HTR-8/SVneo (cell line): ENCODE measurements around the gene SPATS2L.
A peak's percentile ranks its signal among the peaks of the same experiment; 100 is the strongest.

Source experiments
- DNase-seq: peaks from one replicate; pipeline ENCODE4 v3.0.0; 2011; ENCODE audit warnings: low spot score, mixed read lengths; ENCODE audit not compliant: insufficient read length
- FAIRE-seq: peaks from 2 replicates; lab custom pipeline; 2011; peaks lifted over from hg19 to GRCh38; lab: Jason Lieb, UNC

The SPATS2L gene, protein sequence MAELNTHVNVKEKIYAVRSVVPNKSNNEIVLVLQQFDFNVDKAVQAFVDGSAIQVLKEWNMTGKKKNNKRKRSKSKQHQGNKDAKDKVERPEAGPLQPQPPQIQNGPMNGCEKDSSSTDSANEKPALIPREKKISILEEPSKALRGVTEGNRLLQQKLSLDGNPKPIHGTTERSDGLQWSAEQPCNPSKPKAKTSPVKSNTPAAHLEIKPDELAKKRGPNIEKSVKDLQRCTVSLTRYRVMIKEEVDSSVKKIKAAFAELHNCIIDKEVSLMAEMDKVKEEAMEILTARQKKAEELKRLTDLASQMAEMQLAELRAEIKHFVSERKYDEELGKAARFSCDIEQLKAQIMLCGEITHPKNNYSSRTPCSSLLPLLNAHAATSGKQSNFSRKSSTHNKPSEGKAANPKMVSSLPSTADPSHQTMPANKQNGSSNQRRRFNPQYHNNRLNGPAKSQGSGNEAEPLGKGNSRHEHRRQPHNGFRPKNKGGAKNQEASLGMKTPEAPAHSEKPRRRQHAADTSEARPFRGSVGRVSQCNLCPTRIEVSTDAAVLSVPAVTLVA

DNA sequence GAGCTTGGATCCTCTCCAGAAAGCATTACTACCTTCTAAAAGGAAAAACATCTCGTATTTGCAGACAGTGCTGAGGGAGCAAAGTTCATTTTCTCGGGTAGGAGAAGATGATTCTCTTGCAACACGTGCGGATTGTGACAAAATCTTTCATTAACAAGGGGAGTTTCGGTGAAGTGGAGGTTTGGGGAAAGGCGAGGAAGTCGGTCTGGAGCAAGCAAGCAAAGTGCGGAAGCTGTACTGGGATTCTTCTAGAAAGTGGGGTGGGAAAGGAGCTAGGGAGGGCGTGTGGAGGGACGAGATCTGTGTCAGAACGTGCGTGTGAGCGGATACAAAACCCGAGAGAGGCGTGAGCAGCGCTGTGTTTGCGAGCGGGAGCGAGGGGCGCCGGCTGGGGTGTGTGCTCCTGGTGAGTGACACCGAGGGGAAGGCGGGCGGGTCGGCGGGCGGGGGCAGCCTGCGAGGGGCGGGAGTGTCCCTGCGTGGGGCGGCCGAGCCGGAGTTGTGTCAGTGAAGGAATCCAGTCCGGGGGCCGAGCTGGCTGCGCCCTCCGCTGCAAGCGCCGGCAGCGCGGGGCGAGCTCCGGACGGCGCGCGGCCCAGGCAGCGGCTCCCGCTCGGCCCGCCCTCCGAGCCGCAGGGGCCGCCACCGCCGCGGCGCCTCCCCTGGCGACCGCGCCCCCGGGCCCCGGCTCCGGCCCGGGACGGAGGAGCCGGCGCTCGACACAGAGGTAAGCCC is at the start of gene SPATS2L:
Gene SPATS2L, plus strand, starts transcription at position 498 of the 735 bp plus-strand sequence. CDS start 82,552 bp downstream, outside the sequence.
- FAIRE-seq, result peak; percentile 62
- peak; percentile 54 for DNase-seq

DNA sequence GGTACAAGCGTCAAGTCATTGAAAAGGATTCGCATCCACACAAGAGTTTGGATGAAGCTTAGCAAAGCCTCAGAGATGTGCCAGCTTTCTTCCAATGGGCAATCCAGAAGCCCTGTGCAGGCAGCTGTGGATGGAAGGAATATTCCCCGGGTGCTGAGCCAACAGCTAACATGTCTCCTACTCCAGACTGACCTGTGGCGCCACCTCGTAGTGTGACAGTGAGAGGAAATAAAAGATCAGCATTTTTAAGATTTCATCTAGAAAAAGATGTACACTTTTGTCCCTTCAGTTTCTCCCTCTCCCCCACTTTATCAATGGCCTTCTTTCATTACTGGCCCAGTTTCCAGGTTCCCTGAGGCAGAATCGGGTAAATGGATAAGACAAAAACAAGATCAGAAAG is 48.9 kb upstream of the SPATS2L start:
- DNase-seq (no peak), FAIRE-seq (no peak)

DNA sequence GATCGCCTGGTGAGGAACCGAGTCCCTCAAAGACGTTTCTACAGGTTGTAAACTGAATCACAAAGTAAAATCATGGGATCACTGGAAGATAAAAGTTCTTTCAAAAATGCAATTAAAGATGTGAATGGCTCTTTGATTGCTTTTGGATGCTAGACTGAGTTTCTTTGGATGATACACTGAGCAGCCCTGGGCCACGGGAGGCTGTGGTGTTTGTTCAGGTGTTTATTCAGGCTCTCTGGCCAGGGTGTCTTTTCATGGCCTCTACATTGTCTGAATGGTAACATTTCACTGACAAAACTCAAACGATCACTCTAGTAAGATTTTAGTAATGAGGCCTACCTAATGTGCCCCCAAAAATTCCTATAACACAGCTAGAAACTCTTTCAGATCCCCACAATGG is 48.4 kb upstream of the SPATS2L start:
- no peak for FAIRE-seq
- no peak for DNase-seq

DNA sequence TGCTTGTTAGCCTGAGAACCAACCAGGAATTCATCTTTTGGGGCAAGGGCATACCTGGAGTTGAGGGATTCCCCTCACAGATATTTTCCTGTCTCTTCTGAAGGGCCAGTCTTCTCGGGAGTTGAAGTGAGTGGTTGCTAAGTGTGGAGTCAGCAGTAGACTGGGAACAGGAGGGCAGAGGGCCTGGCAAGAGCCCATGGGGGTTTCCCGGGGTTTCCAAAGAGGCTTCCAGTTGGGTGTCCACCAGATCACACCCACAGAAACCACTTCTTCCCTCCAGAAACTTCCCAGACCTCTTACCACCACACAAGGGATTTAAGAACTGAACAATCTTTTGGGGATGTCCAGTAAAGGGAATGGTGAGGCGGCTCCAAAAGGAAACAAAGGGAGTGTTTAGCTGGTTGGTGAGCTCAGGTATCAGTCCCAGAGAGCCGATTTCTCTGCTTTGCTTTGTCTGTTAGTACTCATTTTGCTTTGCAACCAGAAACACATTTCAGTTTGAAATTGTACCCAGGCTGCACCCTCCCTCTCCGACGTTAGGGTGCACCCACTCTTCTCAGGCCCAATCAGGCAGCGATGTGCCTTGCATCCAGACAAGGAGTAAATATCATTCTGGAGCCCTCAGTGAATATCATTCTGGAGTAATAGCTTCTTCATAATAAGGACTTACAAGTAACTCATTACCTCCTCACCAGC is 47.5 kb upstream of the SPATS2L start:
- no peak for FAIRE-seq
- DNase-seq, result no peak

DNA sequence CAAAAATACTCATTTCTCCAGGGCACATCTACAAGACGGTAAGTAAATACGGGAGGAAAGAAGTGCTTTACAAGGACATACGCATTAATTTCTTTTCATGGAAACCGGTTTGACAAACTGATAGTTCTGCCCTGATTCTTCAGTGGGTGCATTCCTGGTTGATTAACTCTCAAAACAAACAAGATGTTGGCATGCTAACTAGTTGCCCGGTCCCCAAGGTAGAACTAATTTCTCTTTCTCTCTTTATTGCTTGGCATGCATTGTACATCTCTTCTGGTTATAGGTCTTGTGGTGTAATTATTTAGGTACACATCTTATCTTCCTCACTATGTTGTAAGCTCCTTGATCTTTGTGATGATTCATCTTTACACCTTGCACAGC is 46.9 kb upstream of the SPATS2L start:
- FAIRE-seq (no peak), DNase-seq (no peak)

DNA sequence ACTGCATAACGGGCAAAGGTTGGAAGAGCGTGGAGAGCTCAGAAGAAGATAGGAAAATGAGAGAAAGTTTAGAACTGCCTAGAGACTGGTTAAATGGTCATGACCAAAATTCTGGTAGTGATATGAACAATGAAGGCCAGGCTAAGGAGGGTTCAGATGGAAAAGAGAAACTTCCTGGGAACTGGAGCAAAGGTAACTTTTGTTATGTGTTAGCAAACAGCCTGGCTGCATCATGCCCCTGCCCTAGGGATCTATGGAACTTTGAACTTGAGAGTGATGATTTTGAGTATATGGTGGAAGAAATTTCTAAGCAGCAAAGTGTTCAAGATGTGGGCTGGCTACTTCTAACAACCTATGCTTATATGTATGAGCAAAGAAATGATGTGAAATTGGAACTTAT is 44.4 kb upstream of the SPATS2L start:
- FAIRE-seq (no peak), DNase-seq (no peak)

DNA sequence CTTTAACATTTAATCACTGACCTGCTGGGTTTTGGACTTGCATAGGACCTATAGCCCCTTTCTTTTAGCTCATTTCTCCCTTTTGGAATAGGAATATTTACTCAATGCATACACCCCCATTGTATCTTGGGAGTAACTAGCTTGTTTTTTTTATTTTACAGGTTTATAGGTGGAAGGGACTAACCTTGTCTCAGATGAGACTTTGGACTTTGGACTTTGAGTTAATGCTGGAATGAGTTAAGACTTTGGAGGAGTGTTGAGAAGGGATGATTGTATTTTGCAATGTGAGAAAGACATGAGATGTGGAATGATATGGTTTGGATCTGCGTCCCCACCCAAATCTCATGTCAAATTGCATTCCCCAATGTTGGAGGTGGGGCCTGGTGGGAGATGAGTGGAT is 43.2 kb upstream of the SPATS2L start:
- DNase-seq (no peak), FAIRE-seq (no peak)

DNA sequence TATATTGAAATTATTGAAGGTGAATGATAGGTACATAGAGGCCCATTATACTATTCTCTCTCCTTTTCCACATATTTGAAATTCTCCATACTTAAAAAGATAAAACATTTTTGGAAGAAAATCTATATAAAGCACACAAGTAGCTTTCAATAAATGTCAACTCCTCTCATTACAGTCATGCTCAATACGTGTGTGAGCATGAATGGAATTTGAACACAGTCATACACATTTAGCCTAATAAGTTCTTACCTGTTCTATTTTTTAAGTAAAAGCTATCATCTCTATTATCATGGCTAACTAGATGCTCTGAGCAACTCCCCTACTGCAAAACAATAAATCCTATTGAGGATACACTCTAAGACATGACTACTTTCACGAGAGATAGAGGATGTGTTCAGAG is 41.9 kb upstream of the SPATS2L start:
- DNase-seq (no peak), FAIRE-seq (no peak)

DNA sequence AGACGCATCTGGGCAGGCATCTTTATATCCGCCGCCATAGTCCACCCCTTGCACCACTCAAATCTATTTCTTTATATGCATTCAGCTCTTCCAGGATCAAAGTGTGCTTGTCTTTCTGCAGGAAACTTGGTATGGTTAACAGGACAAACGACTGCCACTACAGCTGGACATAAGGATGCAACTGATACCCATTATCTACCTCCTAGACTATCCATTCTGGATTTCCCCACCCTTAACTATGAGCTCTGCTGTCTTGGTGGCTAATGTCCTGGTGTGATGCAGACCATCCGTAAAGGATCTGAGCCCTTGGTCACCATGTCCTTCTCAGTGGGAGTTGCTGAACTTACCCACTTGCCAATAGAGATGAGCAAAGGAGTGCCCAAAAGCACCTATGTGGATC is 40.1 kb upstream of the SPATS2L start:
- FAIRE-seq (no peak), DNase-seq (no peak)

DNA sequence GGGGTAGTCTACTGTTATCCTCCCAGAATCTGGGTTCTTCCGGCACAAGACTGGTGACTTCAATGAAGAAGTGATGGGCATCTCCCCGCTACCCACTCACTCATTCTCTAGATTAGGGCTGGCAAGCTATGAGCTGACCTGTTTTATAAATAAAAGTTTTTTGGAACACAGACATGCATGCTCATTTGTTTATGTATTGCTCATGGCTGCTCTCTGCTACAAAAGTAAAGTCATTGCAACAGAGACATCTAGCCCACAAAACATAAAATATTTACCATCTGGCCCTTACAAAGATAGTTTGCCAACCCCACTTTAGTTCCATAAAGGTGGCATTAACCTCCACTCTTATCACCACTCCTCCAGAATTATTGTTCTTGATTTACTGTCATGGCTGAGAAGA is 39.1 kb upstream of the SPATS2L start:
- no peak for FAIRE-seq
- no peak for DNase-seq

DNA sequence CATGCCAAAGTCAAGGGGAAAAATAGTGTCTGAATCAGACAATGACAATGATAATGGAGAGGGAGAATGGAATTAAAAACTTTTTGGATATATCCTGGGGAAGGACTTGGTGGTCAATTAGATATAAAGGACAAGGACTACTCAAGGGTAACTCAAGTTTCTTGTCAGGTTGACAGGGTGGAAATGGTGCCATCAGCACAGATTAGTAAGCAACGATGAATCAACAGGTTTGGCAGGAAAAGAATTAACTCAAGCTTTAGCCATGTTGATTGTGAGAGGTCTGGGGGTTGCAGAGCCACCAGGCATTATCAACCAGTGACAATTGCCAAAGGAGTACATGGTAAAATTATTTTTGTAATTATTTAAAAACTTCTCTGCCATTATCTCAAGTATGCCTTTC is 35.8 kb upstream of the SPATS2L start:
- no peak for DNase-seq
- no peak for FAIRE-seq

DNA sequence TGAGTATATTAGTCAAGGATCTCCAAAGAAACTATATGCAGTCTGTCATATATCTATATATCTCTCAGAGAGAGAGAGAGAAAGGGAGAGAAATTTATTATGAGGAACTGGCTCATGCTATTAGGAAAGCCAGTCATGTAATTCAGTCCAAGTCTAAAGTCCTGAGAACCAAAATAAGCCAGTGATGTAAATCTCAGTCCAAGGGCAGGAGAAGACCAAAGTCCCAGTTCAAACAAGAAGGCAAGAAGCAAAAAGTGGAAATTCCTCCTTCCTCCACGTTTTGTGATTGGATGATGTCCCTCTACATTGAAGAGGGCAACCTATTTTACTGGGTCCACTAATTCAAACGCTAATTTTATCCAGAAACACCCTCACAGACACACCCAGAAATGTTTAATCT is 34.2 kb upstream of the SPATS2L start:
- DNase-seq (no peak), FAIRE-seq (no peak)

DNA sequence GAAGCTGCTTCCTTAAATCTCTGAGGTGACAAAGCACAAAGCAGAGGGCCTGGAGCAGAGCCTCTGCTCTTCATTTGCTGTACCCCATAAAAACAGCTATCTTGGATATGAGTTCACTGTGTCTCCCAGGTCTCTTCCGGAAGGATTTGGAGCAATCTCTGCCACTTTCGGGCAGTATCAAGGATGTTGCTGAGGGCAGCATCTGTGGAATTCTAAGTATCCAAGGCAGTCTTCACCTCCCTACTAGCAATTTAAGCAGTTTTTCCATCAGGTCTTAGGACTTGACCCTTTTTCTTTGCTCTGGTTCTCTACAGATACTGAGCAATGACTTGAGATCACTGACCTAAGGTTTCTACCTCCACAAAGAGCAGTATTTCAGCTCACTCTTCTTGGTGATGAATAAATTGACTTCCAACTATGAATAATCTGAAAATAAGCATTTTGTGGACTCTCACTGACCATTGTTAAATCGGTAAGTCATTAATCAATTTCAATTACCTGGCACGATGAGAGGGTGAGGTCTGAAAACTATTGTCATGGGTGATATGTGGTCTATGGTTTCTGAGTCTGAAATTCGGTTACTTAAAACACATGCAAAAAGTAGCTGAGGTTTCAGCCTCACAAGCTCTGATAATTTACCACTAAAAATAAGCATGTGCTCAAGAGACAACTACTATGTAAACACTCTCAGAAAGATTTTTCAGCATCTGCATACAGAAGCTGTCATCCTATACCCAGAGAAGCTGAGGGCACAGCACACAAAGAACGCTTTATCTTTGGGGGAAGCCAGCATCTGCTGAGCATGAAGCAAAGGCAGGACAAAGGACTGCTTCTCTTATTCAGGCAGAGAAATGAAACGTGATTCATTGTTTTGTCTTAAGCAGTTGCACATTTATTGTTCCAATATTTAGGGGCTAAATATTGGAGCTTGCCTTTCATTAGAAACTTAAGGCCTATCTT is 32.1 kb upstream of the SPATS2L start:
- FAIRE-seq (no peak), DNase-seq (no peak)

DNA sequence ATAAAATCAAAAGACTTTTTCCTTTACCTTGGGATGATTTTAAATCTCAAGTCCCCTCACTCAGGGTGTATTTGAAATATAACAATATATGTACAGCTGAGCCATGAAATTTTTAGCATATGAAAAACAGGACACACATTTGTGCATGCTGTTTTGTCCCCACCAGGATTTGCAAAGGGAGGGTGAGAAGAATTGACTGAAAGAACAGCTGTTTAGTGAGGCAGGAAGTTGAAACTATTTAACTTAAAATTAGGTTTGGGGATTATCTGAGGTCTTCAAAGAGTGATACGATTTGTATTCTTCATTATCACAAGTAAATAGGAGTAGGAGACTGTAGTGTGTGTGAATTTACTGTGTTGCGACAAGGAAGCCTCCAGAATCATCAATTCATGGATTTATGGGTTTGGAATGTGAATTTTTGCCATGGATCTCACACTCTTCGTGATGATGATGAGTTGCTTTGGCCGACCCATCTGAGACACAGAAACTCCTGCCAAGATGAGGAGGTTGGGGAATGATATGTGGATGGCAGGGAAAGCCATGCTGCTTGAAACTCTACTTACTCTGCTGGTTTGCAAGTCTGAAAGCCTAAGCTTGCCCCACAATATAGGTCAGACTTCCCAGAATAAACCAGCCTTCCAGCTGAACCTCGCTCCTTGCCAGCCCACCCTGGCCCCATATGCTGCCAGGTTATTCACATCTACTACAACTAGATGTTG is 31.0 kb upstream of the SPATS2L start:
- DNase-seq, result no peak
- no peak for FAIRE-seq

DNA sequence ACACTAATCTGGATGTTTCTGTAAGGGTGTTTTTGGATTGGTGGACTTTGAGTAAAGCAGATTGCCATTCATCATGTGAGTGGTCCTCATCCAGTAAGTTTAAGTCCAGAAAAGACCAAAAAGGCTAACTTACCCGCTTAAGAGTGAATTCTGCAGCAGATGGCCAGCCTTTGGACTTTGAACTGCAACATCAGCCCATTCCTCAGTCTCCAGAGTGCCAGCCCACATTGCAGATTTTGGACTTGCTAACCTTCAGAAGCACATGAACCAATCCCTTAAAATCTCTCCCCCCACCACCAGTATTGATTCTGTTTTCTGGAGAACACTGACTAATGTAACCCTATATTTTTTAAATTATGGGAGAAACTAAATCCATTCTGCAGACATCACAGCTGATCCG is 30.0 kb upstream of the SPATS2L start:
- no peak for DNase-seq
- no peak for FAIRE-seq

DNA sequence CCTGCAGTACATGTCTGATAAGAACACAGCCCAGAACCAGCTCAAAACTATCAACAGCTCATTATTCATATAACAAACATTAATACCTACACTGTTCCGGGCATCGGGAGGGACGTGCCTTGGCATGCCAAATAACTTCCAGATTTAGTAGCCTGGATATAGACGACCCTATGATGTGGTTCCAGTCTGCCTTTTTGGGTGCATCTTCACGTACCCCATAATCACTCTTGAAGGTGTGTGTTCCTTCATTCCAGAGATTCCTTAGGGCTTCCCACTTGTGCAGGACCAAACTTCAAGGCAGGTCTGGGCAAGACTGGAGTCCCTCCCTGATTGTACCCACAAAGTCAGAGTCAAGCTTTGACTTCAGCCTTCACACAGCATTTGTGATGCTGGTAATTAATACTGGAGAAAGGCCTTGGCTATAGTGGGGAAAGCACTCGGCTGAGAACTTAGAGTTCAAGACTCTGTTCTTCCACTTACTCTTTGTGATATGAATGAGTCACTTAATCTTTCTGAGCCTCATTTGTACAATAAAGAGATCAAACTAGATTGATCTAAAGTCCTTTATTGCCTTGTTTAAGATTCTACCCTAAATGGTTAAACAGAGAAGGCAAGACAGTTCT is 27.7 kb upstream of the SPATS2L start:
- DNase-seq (no peak), FAIRE-seq (no peak)

DNA sequence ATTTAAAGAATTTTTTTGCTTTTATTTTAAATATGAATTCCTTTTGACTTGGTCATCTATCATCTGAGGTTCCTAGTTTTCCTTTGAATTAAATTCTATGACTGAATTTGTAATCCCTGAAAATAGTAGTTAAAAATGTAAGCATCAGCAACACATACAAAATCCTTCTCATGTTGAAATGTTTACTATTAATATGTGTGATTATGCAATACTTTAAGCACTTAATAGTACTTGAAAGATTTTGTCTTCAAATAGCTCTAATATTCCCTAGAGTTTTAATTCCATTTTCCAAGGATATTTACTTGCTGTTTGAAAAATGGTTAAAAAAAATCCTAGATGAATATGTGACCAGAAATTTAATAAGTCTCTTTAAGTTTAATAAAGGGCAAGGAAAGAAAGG is 26.6 kb upstream of the SPATS2L start:
- DNase-seq, result no peak
- FAIRE-seq, result no peak

DNA sequence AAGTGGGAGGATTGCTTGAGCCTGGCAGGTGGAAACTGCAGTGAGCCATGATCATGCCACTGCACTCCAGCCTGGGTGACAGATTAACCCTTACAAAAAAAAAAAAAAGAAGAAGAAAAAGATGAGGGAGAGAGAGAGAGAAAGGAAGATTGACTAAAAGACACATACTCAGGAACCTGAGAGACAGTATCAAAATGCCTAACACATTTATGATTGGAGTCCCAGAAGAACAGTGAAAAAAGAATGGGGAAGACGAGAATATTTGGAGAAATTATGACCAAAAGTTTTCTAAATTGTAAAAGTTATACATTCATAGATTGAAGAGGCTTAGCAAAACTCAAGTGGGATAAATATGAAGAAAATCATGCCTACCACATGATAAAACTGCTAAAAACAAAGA is 19.9 kb upstream of the SPATS2L start:
- no peak for DNase-seq
- no peak for FAIRE-seq
